ENCODE results near the gene ROGDI.

DNA sequence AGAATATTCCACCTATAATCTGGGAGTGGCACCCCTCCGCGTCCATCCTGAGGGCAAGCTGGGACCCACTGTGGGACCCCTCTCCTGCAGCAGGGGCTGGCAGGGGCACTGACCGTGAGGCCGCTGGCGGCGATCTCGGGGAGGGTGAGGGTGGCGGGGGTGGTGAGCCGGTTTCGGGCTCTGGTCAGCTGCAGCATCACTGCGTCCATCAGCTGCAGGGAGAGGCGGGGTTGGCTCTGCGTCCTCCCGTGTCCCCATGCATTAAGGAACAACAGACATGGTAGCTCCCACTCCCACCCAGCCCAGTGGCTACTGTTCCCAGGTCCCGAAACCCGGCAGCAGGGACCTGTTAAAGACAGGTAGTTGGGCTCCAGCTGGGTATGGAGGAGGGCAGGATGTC is 4.0 kb downstream of the ROGDI start:
- TF ChIP-seq POLR2A (IDR thresholded peaks at IDR 0.05): no peak
- TF ChIP-seq, protein P1, sequence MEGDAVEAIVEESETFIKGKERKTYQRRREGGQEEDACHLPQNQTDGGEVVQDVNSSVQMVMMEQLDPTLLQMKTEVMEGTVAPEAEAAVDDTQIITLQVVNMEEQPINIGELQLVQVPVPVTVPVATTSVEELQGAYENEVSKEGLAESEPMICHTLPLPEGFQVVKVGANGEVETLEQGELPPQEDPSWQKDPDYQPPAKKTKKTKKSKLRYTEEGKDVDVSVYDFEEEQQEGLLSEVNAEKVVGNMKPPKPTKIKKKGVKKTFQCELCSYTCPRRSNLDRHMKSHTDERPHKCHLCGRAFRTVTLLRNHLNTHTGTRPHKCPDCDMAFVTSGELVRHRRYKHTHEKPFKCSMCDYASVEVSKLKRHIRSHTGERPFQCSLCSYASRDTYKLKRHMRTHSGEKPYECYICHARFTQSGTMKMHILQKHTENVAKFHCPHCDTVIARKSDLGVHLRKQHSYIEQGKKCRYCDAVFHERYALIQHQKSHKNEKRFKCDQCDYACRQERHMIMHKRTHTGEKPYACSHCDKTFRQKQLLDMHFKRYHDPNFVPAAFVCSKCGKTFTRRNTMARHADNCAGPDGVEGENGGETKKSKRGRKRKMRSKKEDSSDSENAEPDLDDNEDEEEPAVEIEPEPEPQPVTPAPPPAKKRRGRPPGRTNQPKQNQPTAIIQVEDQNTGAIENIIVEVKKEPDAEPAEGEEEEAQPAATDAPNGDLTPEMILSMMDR (IDR thresholded peaks at IDR 0.05): no peak
- no peak for TF ChIP-seq EP300 (IDR thresholded peaks at IDR 0.05)

Data from suprapubic skin (tissue), 3 donors.